Measurements from ENCODE around the gene AGBL4. TPM values are rescaled to one million over a fixed set of nuclear protein-coding genes. Genes with fewer than 3 reads are reported as not detected.

The AGBL4 gene
- total and polyA plus RNA-seq, 9 of the 15 experiments (the other 6 are each of a cell fraction or from before 2014, with no cell fraction given): 0.11 TPM; not detected in 7

DNA sequence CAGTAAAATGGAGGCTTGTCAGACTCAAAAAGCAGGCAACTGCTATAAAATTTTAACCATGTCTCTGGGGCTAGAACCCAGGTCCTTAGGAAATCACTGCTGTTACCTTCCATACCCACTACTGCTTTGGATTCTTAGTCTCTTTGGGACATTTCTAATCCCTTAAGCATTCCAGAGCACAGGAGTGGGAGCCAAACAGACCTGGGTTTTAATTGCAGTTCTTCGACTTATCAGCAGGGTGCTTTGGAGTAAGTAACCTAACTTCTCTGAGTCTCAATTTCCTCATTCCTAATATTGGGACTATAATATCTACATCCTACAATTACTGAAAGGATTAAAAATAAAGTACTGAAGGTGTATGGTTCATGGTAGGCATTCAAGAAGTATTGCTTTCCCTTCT lies 1086.0 kb downstream of the AGBL4 start:
- H3K9ac ChIP-seq (ENCODE audit: insufficient read depth in 1 of 2, low read depth in 2 of 2, low read length in 2 of 2): no peak overlapping the region
- no peak for FAIRE-seq
- no peak overlapping the region for H3K4me3 ChIP-seq
- H2AFZ ChIP-seq (ENCODE audit: low read depth, low read length): no peak overlapping the region
- POLR2A ChIA-PET: no interaction called here
- no peak for TF ChIP-seq POLR2AphosphoS2 (IDR thresholded peaks at IDR 0.05; ENCODE audit: low read length)
- no peak for TF ChIP-seq NFIX (CRISPR knock-in tag; IDR thresholded peaks at IDR 0.05; ENCODE audit: low read depth)
- no peak for TF ChIP-seq TAF1 (IDR thresholded peaks at IDR 0.05; ENCODE audit: control insufficient read depth, extremely low read depth, insufficient read depth, low read length, severe bottlenecking)
- TF ChIP-seq, protein P1, sequence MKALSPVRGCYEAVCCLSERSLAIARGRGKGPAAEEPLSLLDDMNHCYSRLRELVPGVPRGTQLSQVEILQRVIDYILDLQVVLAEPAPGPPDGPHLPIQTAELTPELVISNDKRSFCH (CRISPR knock-in tag; IDR thresholded peaks at IDR 0.05): no peak
- TF ChIP-seq, protein P1 (tag; IDR thresholded peaks at IDR 0.05): no peak
- TF ChIP-seq PTBP1 (IDR thresholded peaks at IDR 0.05; ENCODE audit: low read depth, low read length): no peak
- TF ChIP-seq RAD51 (IDR thresholded peaks at IDR 0.05; ENCODE audit: borderline replicate concordance, low read depth): no peak
- TF ChIP-seq ZNF41 (CRISPR knock-in tag; conservative IDR thresholded peaks at IDR 0.05): no peak
- TF ChIP-seq HDAC6 (IDR thresholded peaks at IDR 0.05; ENCODE audit: low read depth, low read length): no peak
- no peak for TF ChIP-seq CEBPG (CRISPR knock-in tag; IDR thresholded peaks at IDR 0.05)
- no peak for TF ChIP-seq CEBPG (tag; conservative IDR thresholded peaks at IDR 0.05 in 1 of 2, IDR thresholded peaks at IDR 0.05 in 1 of 2)
- TF ChIP-seq BHLHE40 (IDR thresholded peaks at IDR 0.05; ENCODE audit: low read length): no peak
- TF ChIP-seq PHB2 (IDR thresholded peaks at IDR 0.05; ENCODE audit: low read depth): no peak
- TF ChIP-seq SRSF7 (optimal IDR thresholded peaks at IDR 0.05; ENCODE audit: low read depth, low read length): no peak
- no peak for TF ChIP-seq ZNF316 (IDR thresholded peaks at IDR 0.05)
- TF ChIP-seq, protein P2, sequence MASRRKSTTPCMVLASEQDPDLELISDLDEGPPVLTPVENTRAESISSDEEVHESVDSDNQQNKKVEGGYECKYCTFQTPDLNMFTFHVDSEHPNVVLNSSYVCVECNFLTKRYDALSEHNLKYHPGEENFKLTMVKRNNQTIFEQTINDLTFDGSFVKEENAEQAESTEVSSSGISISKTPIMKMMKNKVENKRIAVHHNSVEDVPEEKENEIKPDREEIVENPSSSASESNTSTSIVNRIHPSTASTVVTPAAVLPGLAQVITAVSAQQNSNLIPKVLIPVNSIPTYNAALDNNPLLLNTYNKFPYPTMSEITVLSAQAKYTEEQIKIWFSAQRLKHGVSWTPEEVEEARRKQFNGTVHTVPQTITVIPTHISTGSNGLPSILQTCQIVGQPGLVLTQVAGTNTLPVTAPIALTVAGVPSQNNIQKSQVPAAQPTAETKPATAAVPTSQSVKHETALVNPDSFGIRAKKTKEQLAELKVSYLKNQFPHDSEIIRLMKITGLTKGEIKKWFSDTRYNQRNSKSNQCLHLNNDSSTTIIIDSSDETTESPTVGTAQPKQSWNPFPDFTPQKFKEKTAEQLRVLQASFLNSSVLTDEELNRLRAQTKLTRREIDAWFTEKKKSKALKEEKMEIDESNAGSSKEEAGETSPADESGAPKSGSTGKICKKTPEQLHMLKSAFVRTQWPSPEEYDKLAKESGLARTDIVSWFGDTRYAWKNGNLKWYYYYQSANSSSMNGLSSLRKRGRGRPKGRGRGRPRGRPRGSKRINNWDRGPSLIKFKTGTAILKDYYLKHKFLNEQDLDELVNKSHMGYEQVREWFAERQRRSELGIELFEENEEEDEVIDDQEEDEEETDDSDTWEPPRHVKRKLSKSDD (conservative IDR thresholded peaks at IDR 0.05; ENCODE audit: low read length): no peak
- no peak for TF ChIP-seq CHD2 (IDR thresholded peaks at IDR 0.05; ENCODE audit: low read depth, low read length)
- TF ChIP-seq SMARCA5 (IDR thresholded peaks at IDR 0.05): no peak
- no peaks in the 10 kb centered on the region; the same call in 1 of the 2 replicates for H3K9me3 ChIP-seq (replicated peaks; ENCODE audit: control insufficient read depth, insufficient read depth, low read depth, low read length)
- in situ Hi-C loops (cut with MboI) (no loop called here), intact Hi-C loops (cut with micrococcal nuclease) (no loop called here)
- H3K9me1 ChIP-seq (ENCODE audit: control insufficient read depth, insufficient read depth, low read length): no peaks in the 10 kb centered on the region
- ATAC-seq: no peak
- no peaks in the 10 kb centered on the region for H3K79me2 ChIP-seq (ENCODE audit: control insufficient read depth, insufficient read depth, low read length)
- H3K27ac ChIP-seq (ENCODE audit: extremely low read depth, low read depth, low read length): no peak overlapping the region
- no peak for DNase-seq (ENCODE audit: extremely low read depth in 1 of 4, low spot score in 3 of 4)
- H3K4me1 ChIP-seq (replicated peaks in 1 of 2; ENCODE audit: control insufficient read depth in 2 of 2, insufficient read depth in 2 of 2, low read length in 2 of 2): no peaks in the 10 kb centered on the region
- CTCF ChIA-PET (ENCODE audit: low intra/inter-chr PET ratio): no interaction called here
- H3K4me2 ChIP-seq (ENCODE audit: insufficient read depth, low read length): no peak overlapping the region
- 0% methylated on average over 1 of the region's 1 CpG for WGBS (ENCODE audit: insufficient coverage, low coverage, missing lambda C conversion rate)
- no peaks in the 10 kb centered on the region for H3K27me3 ChIP-seq (ENCODE audit: control insufficient read depth in 2 of 2, insufficient read depth in 2 of 2, low read length in 2 of 2)
- no peaks in the 10 kb centered on the region for H4K20me1 ChIP-seq (replicated peaks; ENCODE audit: control insufficient read depth, insufficient read depth, low read length)
- no TSS peak for BruUV-seq (replicated peaks)
- no peaks in the 10 kb centered on the region for H3K36me3 ChIP-seq (ENCODE audit: control insufficient read depth, insufficient read depth, low read length)
